SK-N-SH (cell line): ENCODE results near the gene UBE4B.

Experiments used
- EP300 ChIP-seq, 2 experiments: IDR thresholded peaks; 2 replicates each; pipeline versions ENCODE4 v1.4.0 to v1.6.1; 2012; ENCODE audit warnings: borderline replicate concordance in 1 of 2, low read depth in 1 of 2, low read length in 1 of 2
- EZH2phosphoT487 ChIP-seq: fragments of 200-600 bp; sonication (generic); IDR thresholded peaks from 2 replicates; pipeline ENCODE4 v1.6.1; 2017; ENCODE audit warnings: low read depth, mixed run types, mild to moderate bottlenecking, antibody characterized with exemption, moderate library complexity, borderline replicate concordance
- NFIC ChIP-seq: IDR thresholded peaks from 2 replicates; pipeline ENCODE4 v1.4.0; 2012; ENCODE audit warnings: borderline replicate concordance
- RAD21 ChIP-seq: IDR thresholded peaks from 2 replicates; pipeline ENCODE4 v1.6.1; 2012; ENCODE audit warnings: mild to moderate bottlenecking, low read length
- RXRA ChIP-seq: IDR thresholded peaks from 2 replicates; pipeline ENCODE4 v1.4.0; 2012; ENCODE audit warnings: low read depth, mild to moderate bottlenecking, borderline replicate concordance
- SMC3 ChIP-seq: IDR thresholded peaks from 2 replicates; pipeline ENCODE4 v1.6.1; 2012; ENCODE audit warnings: low read depth, low read length, improper control_type of control experiment
- TEAD4 ChIP-seq: IDR thresholded peaks from 2 replicates; pipeline ENCODE4 v1.4.0; 2012; ENCODE audit warnings: mild to moderate bottlenecking, borderline replicate concordance; ENCODE audit not compliant: insufficient read depth
- TF ChIP-seq, protein P1 (sequence below): fragments of 200-600 bp; sonication (generic); IDR thresholded peaks from 2 replicates; pipeline ENCODE4 v1.6.1; 2017; ENCODE audit warnings: antibody characterized with exemption, mild to moderate bottlenecking, moderate library complexity
- TF ChIP-seq, protein P2 (sequence below): fragments of 150-350 bp; IDR thresholded peaks from 2 replicates; pipeline ENCODE4 v1.6.1; 2017; ENCODE audit warnings: antibody characterized with exemption, low read length, low read depth, borderline replicate concordance
- TF ChIP-seq, protein P3 (sequence below): IDR thresholded peaks from 2 replicates; pipeline ENCODE4 v1.6.1; 2012; ENCODE audit warnings: mild to moderate bottlenecking, low read depth, low read length, moderate library complexity
- TF ChIP-seq, protein P4 (sequence below): IDR thresholded peaks from 2 replicates; pipeline ENCODE4; 2012

DNA sequence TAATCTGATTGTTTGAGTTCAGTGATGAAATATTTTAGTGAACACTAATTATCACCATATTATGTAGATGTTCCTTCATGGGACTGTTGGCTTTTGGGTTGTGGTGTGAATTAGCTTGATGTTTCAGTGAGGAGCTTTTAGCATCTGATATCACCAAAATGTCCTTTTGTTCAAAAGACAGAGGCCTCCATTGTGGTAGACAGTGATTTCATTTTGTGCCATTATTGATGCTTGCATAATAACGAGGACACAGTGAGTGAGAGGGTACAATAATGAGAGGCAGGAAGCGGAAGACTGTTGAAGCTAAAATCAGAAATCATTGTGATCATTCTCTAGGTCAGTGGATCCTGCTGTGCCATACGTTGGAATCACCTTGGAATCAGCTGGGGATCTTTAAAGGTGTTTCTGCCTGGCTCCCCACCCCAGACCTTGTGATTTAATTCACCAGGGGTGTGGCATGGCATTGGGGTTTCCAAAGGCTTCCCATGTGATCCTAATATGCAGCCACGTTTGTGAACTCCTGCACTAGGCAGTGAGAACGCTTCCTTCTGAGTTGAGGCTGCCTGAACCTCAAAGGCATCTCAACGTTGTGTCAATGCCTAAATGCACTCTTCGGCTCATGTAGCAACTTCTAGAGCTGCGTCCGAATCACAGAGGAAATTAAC is 95.5 kb downstream of the UBE4B start:
- TF ChIP-seq EZH2phosphoT487 (no peak), TEAD4 (no peak), EP300 (IDR thresholded peaks at IDR 0.05; ENCODE audit: borderline replicate concordance in 1 of 2, low read depth in 1 of 2, low read length in 1 of 2) (no peak), RXRA (no peak), SMC3 (no peak), RAD21 (no peak), NFIC (no peak)
- TF ChIP-seq, protein P1, sequence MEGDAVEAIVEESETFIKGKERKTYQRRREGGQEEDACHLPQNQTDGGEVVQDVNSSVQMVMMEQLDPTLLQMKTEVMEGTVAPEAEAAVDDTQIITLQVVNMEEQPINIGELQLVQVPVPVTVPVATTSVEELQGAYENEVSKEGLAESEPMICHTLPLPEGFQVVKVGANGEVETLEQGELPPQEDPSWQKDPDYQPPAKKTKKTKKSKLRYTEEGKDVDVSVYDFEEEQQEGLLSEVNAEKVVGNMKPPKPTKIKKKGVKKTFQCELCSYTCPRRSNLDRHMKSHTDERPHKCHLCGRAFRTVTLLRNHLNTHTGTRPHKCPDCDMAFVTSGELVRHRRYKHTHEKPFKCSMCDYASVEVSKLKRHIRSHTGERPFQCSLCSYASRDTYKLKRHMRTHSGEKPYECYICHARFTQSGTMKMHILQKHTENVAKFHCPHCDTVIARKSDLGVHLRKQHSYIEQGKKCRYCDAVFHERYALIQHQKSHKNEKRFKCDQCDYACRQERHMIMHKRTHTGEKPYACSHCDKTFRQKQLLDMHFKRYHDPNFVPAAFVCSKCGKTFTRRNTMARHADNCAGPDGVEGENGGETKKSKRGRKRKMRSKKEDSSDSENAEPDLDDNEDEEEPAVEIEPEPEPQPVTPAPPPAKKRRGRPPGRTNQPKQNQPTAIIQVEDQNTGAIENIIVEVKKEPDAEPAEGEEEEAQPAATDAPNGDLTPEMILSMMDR = no peak
- TF ChIP-seq, protein P2, sequence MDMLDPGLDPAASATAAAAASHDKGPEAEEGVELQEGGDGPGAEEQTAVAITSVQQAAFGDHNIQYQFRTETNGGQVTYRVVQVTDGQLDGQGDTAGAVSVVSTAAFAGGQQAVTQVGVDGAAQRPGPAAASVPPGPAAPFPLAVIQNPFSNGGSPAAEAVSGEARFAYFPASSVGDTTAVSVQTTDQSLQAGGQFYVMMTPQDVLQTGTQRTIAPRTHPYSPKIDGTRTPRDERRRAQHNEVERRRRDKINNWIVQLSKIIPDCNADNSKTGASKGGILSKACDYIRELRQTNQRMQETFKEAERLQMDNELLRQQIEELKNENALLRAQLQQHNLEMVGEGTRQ = no peak
- TF ChIP-seq, protein P3, sequence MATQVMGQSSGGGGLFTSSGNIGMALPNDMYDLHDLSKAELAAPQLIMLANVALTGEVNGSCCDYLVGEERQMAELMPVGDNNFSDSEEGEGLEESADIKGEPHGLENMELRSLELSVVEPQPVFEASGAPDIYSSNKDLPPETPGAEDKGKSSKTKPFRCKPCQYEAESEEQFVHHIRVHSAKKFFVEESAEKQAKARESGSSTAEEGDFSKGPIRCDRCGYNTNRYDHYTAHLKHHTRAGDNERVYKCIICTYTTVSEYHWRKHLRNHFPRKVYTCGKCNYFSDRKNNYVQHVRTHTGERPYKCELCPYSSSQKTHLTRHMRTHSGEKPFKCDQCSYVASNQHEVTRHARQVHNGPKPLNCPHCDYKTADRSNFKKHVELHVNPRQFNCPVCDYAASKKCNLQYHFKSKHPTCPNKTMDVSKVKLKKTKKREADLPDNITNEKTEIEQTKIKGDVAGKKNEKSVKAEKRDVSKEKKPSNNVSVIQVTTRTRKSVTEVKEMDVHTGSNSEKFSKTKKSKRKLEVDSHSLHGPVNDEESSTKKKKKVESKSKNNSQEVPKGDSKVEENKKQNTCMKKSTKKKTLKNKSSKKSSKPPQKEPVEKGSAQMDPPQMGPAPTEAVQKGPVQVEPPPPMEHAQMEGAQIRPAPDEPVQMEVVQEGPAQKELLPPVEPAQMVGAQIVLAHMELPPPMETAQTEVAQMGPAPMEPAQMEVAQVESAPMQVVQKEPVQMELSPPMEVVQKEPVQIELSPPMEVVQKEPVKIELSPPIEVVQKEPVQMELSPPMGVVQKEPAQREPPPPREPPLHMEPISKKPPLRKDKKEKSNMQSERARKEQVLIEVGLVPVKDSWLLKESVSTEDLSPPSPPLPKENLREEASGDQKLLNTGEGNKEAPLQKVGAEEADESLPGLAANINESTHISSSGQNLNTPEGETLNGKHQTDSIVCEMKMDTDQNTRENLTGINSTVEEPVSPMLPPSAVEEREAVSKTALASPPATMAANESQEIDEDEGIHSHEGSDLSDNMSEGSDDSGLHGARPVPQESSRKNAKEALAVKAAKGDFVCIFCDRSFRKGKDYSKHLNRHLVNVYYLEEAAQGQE = no peak
- TF ChIP-seq, protein P4, sequence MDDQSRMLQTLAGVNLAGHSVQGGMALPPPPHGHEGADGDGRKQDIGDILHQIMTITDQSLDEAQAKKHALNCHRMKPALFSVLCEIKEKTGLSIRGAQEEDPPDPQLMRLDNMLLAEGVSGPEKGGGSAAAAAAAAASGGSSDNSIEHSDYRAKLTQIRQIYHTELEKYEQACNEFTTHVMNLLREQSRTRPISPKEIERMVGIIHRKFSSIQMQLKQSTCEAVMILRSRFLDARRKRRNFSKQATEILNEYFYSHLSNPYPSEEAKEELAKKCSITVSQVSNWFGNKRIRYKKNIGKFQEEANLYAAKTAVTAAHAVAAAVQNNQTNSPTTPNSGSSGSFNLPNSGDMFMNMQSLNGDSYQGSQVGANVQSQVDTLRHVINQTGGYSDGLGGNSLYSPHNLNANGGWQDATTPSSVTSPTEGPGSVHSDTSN = no peak
